ENCODE measurements around the gene ANTXR2. TPM values are rescaled to one million over a fixed set of nuclear protein-coding genes. Genes with fewer than 3 reads are reported as not detected.

ANTXR2 gene
- total and polyA plus RNA-seq, 4 donors = 35.3 to 74.6 (median 41.2) TPM

DNA sequence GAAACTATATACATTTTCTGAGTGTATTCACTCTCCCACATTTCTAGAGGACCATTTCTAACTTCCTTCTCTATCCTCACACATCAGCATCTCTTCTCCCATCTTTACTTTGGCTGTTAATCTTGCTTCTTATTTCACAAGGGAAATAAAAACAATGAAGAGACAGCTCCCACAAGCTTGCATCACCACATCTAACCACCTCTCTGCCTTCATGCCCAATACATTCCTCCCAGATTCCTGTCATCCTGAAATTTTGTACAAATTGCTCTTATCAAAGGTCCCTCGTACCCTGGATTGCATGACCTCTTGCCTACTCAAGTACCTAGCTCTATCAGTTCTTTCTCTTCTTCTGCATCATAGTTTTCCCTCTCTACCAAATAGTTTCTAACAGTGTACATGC lies 215.2 kb downstream of the ANTXR2 start:
- H3K9me3 ChIP-seq (ENCODE audit: control insufficient read depth, insufficient read depth, low read length) = no peaks in the 10 kb centered on the region
- DNase-seq (ENCODE audit: low read depth in 4 of 6, low spot score in 6 of 6) = no peak
- no peak overlapping the region for H3K27ac ChIP-seq (ENCODE audit: low read depth, low read length)
- 93% methylated on average over 1 of the region's 1 CpG for WGBS (ENCODE audit: insufficient coverage)
- no peaks in the 10 kb centered on the region for H3K36me3 ChIP-seq (ENCODE audit: control insufficient read depth, insufficient read depth, low read length)
- H3K27me3 ChIP-seq (ENCODE audit: control insufficient read depth, insufficient read depth, low read length) = no peaks in the 10 kb centered on the region
- no peaks in the 10 kb centered on the region for H3K4me1 ChIP-seq (ENCODE audit: control insufficient read depth, insufficient read depth, low read length)
- no peak overlapping the region for H3K4me3 ChIP-seq (ENCODE audit: low read depth, low read length)

GRCh38 chr4:79856196-79856595 lies 216.8 kb downstream of the ANTXR2 start:
- H3K9me3 ChIP-seq (ENCODE audit: control insufficient read depth, insufficient read depth, low read length) = no peaks in the 10 kb centered on the region
- WGBS (ENCODE audit: insufficient coverage) = 79% methylated on average over 2 of the region's 3 CpGs
- H3K27me3 ChIP-seq (ENCODE audit: control insufficient read depth, insufficient read depth, low read length) = no peaks in the 10 kb centered on the region
- H3K4me3 ChIP-seq (ENCODE audit: low read depth, low read length) = no peak overlapping the region
- no peaks in the 10 kb centered on the region for H3K4me1 ChIP-seq (ENCODE audit: control insufficient read depth, insufficient read depth, low read length)
- no peaks in the 10 kb centered on the region for H3K36me3 ChIP-seq (ENCODE audit: control insufficient read depth, insufficient read depth, low read length)
- H3K27ac ChIP-seq (ENCODE audit: low read depth, low read length) = no peak overlapping the region
- no peak for DNase-seq (ENCODE audit: low read depth in 4 of 6, low spot score in 6 of 6)

- no peak overlapping the region for H3K27ac ChIP-seq (ENCODE audit: low read depth, low read length)
- no peak overlapping the region for H3K4me3 ChIP-seq (ENCODE audit: low read depth, low read length)
- H3K9me3 ChIP-seq (ENCODE audit: control insufficient read depth, insufficient read depth, low read length) = no peaks in the 10 kb centered on the region
- no peaks in the 10 kb centered on the region for H3K27me3 ChIP-seq (ENCODE audit: control insufficient read depth, insufficient read depth, low read length)
- peak in 2 of 6 donors; percentile 30 to 35 for DNase-seq (ENCODE audit: low read depth in 4 of 6, low spot score in 6 of 6)
- WGBS (ENCODE audit: insufficient coverage) = no CpG with 5 or more reads among the region's 4 CpGs
- H3K36me3 ChIP-seq (ENCODE audit: control insufficient read depth, insufficient read depth, low read length) = no peaks in the 10 kb centered on the region
- H3K4me1 ChIP-seq (ENCODE audit: control insufficient read depth, insufficient read depth, low read length) = no peaks in the 10 kb centered on the region
Observed at GRCh38 chr4:79854856-79855502, 218.1 kb downstream of the ANTXR2 start.

DNA sequence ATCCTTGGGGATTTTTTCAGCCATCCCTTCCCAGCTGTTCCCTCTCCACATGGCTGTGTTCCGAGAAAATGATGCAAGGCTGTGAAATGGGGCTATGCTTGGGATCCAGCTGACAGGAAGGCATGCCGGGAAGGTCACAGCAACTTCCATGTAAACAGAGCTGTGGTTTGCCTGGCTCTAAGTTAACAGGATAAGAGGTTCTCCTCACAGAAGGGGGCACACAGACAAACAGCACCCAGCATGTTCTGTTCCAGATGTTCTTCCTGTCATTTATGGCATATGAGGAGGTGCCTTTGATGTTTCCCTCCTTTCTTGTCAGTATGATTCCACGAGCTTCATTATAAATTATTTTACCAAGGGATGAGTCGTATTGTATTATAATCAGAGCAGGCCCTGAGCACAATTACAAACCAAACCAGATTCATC lies 220.7 kb downstream of the ANTXR2 start:
- Histone ChIP-seq H3K4me3 (ENCODE audit: low read depth, low read length) (no peak overlapping the region), H3K36me3 (ENCODE audit: control insufficient read depth, insufficient read depth, low read length) (no peaks in the 10 kb centered on the region), H3K9me3 (ENCODE audit: control insufficient read depth, insufficient read depth, low read length) (no peaks in the 10 kb centered on the region), H3K4me1 (ENCODE audit: control insufficient read depth, insufficient read depth, low read length) (no peaks in the 10 kb centered on the region), H3K27ac (ENCODE audit: low read depth, low read length) (no peak overlapping the region), H3K27me3 (ENCODE audit: control insufficient read depth, insufficient read depth, low read length) (no peaks in the 10 kb centered on the region)
- DNase-seq (ENCODE audit: low read depth in 4 of 6, low spot score in 6 of 6) = peak in 1 of 6 donors; percentile 25
- WGBS (ENCODE audit: insufficient coverage) = 72% methylated on average over 2 of the region's 4 CpGs

DNA sequence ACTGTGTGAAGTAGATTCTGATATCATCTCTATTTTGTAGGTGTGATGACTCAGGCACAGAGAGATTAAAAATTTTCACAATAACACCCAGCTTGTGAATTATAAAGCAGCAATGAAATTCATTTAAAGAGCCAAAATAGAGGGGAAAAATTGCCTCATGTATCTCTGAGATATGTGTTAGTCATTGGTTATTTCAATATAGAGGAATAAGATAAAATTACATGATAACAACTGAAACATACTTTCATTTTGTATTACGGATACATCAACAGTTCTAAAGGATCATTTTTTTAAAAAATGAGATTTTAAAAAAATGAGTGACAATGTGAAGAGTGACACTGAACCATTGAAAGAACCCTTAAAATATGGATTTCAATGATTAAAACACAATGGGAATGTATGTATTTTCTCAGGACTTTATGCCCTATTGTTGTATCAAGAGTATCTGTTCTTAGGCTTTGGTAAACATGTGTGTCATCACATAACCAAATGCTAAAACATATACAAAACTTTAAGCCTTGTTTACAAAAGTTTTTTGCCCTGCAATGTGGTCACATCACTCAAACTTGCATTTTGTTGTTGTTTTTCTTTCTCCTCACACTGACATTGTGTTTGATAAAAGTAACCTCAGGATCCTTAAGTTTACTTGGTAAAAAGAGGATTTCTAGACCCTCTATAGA lies 221.3 kb downstream of the ANTXR2 start:
- no peaks in the 10 kb centered on the region for H3K4me1 ChIP-seq (ENCODE audit: control insufficient read depth, insufficient read depth, low read length)
- no peaks in the 10 kb centered on the region for H3K9me3 ChIP-seq (ENCODE audit: control insufficient read depth, insufficient read depth, low read length)
- no peak overlapping the region for H3K27ac ChIP-seq (ENCODE audit: low read depth, low read length)
- no peaks in the 10 kb centered on the region for H3K36me3 ChIP-seq (ENCODE audit: control insufficient read depth, insufficient read depth, low read length)
- H3K4me3 ChIP-seq (ENCODE audit: low read depth, low read length) = no peak overlapping the region
- DNase-seq (ENCODE audit: low read depth in 4 of 6, low spot score in 6 of 6) = no peak
- no CpG with 5 or more reads among the region's 1 CpG for WGBS (ENCODE audit: insufficient coverage)
- no peaks in the 10 kb centered on the region for H3K27me3 ChIP-seq (ENCODE audit: control insufficient read depth, insufficient read depth, low read length)

Other genes starting within 250 kb of the ANTXR2 start
- gene PRDM8, start 124.3 kb upstream of the ANTXR2 start, total RNA-seq = 10 to 100 TPM in 1 of 2 donors, 1 to 10 TPM in 1; 8.8 to 10.0 TPM
- gene PRDM8, start 124.3 kb upstream of the ANTXR2 start, polyA plus RNA-seq (ENCODE audit: insufficient read length in 2 of 2) = 10 to 100 TPM; 44.4 to 49.6 TPM
- gene FGF5, start 193.4 kb upstream of the ANTXR2 start, total RNA-seq = 1 to 10 TPM in 1 of 2 donors, under 1 TPM in 1; 0.11 to 1.5 TPM
- under 1 TPM; 0.29 to 0.44 TPM for gene FGF5, start 193.4 kb upstream of the ANTXR2 start, polyA plus RNA-seq (ENCODE audit: insufficient read length in 2 of 2)

Measured in spinal cord (tissue), 10 donors.